ENCODE results near the gene TP53TG5.
"Not testable (repeated sequence)": the region's sequence is repeated elsewhere in the genome, so short reads cannot be mapped to it uniquely, and the experiment has no call there.

Gene TP53TG5

GRCh38 chr20:45366192-45366591, 11.9 kb downstream of the TP53TG5 start:
- no peak for DNase-seq

- DNase-seq, result no peak
Measured at GRCh38 chr20:45365444-45365970, 12.6 kb downstream of the TP53TG5 start.

- no peak for DNase-seq
Measured at GRCh38 chr20:45363611-45364492, 14.3 kb downstream of the TP53TG5 start.

GRCh38 chr20:45362804-45363610, 15.1 kb downstream of the TP53TG5 start, which contains the start of gene SYS1:
SYS1 (plus strand) TSS chr20:45363156; CDS start chr20:45363532, 376 bp downstream.
- DNase-seq, result peak; percentile 98

GRCh38 chr20:45361793-45362192, 16.3 kb downstream of the TP53TG5 start:
- DNase-seq, result peak; percentile 52

GRCh38 chr20:45359406-45360148, 18.5 kb downstream of the TP53TG5 start:
- DNase-seq, result no peak

- DNase-seq, result peak; percentile 23
Measured at GRCh38 chr20:45359069-45359405, 19.1 kb downstream of the TP53TG5 start.

GRCh38 chr20:45358282-45359068, 19.6 kb downstream of the TP53TG5 start:
- peak; percentile 59 for DNase-seq

GRCh38 chr20:45355209-45356084, 22.7 kb downstream of the TP53TG5 start:
- peak; percentile 23 for DNase-seq

- DNase-seq, result no peak
Measured at GRCh38 chr20:45354423-45355208, 23.5 kb downstream of the TP53TG5 start.

- DNase-seq, result no peak
Measured at GRCh38 chr20:45353746-45354145, 24.4 kb downstream of the TP53TG5 start.

- no peak for DNase-seq
Measured at GRCh38 chr20:45352729-45353128, 25.4 kb downstream of the TP53TG5 start.

- not testable (repeated sequence) for DNase-seq
Measured at GRCh38 chr20:45350795-45351194, 27.3 kb downstream of the TP53TG5 start.

GRCh38 chr20:45350217-45350616, 27.9 kb downstream of the TP53TG5 start:
- DNase-seq, result peak; percentile 17

- DNase-seq, result peak; percentile 10
Measured at GRCh38 chr20:45347936-45348778, 30.0 kb downstream of the TP53TG5 start, which contains the start of gene SDC4. SDC4 (minus strand) TSS chr20:45348424; CDS start chr20:45348384, 40 bp downstream.

GRCh38 chr20:45347297-45347935, 30.7 kb downstream of the TP53TG5 start:
- no peak for DNase-seq

- no peak for DNase-seq
Measured at GRCh38 chr20:45346851-45347250, 31.3 kb downstream of the TP53TG5 start.

GRCh38 chr20:45346291-45346718, 31.8 kb downstream of the TP53TG5 start:
- DNase-seq, result no peak

Measured in MV-4-11 (cell line).